ENCODE results near the gene PTGES3L. TPM values are rescaled to one million over a fixed set of nuclear protein-coding genes. Genes with fewer than 3 reads are reported as not detected.

The PTGES3L gene
- polyA plus RNA-seq, 1 of the 3 experiments (the other 2 are of a cell fraction): 1.4 TPM

- H3K36me3 ChIP-seq (replicated peaks in 1 of 2; ENCODE audit: control insufficient read depth in 1 of 2, insufficient read depth in 2 of 2, low read length in 1 of 2): no peaks in the 10 kb centered on the region
- no peaks in the 10 kb centered on the region for H4K20me1 ChIP-seq (ENCODE audit: insufficient read depth)
- ChIA-PET POLR2A (no interaction called here), CTCF (interaction anchor here (0.8 kb wide), 1 partner anchor 15 kb away, joined by 3 read pairs; no protein-coding TSS in a partner anchor)
- no peak overlapping the region for H3K9ac ChIP-seq
- no peaks in the 10 kb centered on the region for H3K9me3 ChIP-seq
- H3K4me1 ChIP-seq (ENCODE audit: control insufficient read depth in 1 of 2, insufficient read depth in 2 of 2, low read depth in 1 of 2, low read length in 1 of 2): peaks cover 0 to 5% of the 10 kb centered on the region in 2 experiments; a peak in 1 of 4 replicates
- no peaks in the 10 kb centered on the region for H3K79me2 ChIP-seq (ENCODE audit: insufficient read depth)
- H2AFZ ChIP-seq (ENCODE audit: low read depth): no peak overlapping the region
- no peak overlapping the region for H3K4me2 ChIP-seq
- WGBS (ENCODE audit: low lambda C conversion rate): 84% methylated on average over 8 of the region's 9 CpGs
- H3K4me3 ChIP-seq (ENCODE audit: low read depth in 2 of 2, low read length in 1 of 2): no peak overlapping the region
- TF ChIP-seq PBX3 (IDR thresholded peaks at IDR 0.05) (no peak), USF1 (IDR thresholded peaks at IDR 0.05; ENCODE audit: borderline replicate concordance, low read depth) (no peak), GATA2 (CRISPR knock-in tag; IDR thresholded peaks at IDR 0.05) (no peak), FOXJ3 (CRISPR knock-in tag; IDR thresholded peaks at IDR 0.05) (no peak), EP300 (IDR thresholded peaks at IDR 0.05; ENCODE audit: borderline replicate concordance in 1 of 2, low read depth in 1 of 2, low read length in 1 of 2) (no peak)
- no peaks in the 10 kb centered on the region for H3K27me3 ChIP-seq (ENCODE audit: insufficient read depth)
- H3K27ac ChIP-seq (ENCODE audit: low read depth in 2 of 2, low read length in 1 of 2): no peak overlapping the region
- DNase-seq: no peak
- peaks cover 6% of the 10 kb centered on the region for H3F3A ChIP-seq (replicated peaks; ENCODE audit: insufficient read depth)
- no peaks in the 10 kb centered on the region for H3K9me2 ChIP-seq
These were observed 47.5 kb upstream of the PTGES3L start for GRCh38 chr17:43027091-43028032.

GRCh38 chr17:43026595-43026994 is 46.7 kb upstream of the PTGES3L start:
- ChIA-PET POLR2A (no interaction called here), CTCF (interaction anchor here (1.4 kb wide), 1 partner anchor 15 kb away, joined by 3 read pairs; no protein-coding TSS in a partner anchor)
- WGBS (ENCODE audit: low lambda C conversion rate): 89% methylated on average over 5 of the region's 5 CpGs
- H3F3A ChIP-seq (replicated peaks; ENCODE audit: insufficient read depth): peaks cover 6% of the 10 kb centered on the region
- H3K27me3 ChIP-seq (ENCODE audit: insufficient read depth): no peaks in the 10 kb centered on the region
- no peak overlapping the region for H3K4me3 ChIP-seq (ENCODE audit: low read depth in 2 of 2, low read length in 1 of 2)
- H4K20me1 ChIP-seq (ENCODE audit: insufficient read depth): no peaks in the 10 kb centered on the region
- H3K27ac ChIP-seq (ENCODE audit: low read depth in 2 of 2, low read length in 1 of 2): no peak overlapping the region
- H3K4me2 ChIP-seq: no peak overlapping the region
- no peak for TF ChIP-seq NRF1 (IDR thresholded peaks at IDR 0.05; ENCODE audit: low read depth, low read length)
- TF ChIP-seq EP300 (IDR thresholded peaks at IDR 0.05; ENCODE audit: borderline replicate concordance in 1 of 2, low read depth in 1 of 2, low read length in 1 of 2): no peak
- TF ChIP-seq MEF2A (IDR thresholded peaks at IDR 0.05; ENCODE audit: borderline replicate concordance, low read depth): no peak
- TF ChIP-seq SIN3A (IDR thresholded peaks at IDR 0.05; ENCODE audit: borderline replicate concordance, low read depth, low read length): no peak
- no peak for TF ChIP-seq USF2 (IDR thresholded peaks at IDR 0.05; ENCODE audit: borderline replicate concordance, low read depth, low read length)
- TF ChIP-seq RAD21 (IDR thresholded peaks at IDR 0.05; ENCODE audit: low read length): no peak
- TF ChIP-seq REST (IDR thresholded peaks at IDR 0.05; ENCODE audit: low read depth, low read length): no peak
- no peak for TF ChIP-seq FOSL2 (IDR thresholded peaks at IDR 0.05; ENCODE audit: borderline replicate concordance, low read depth)
- TF ChIP-seq PBX3 (IDR thresholded peaks at IDR 0.05): no peak
- TF ChIP-seq GABPA (IDR thresholded peaks at IDR 0.05; ENCODE audit: low read depth): no peak
- no peak for TF ChIP-seq TAF1 (IDR thresholded peaks at IDR 0.05; ENCODE audit: borderline replicate concordance, low read depth, low read length)
- TF ChIP-seq YY1 (IDR thresholded peaks at IDR 0.05; ENCODE audit: low read depth): no peak
- no peak for TF ChIP-seq MXI1 (IDR thresholded peaks at IDR 0.05; ENCODE audit: low read depth, low read length)
- H2AFZ ChIP-seq (ENCODE audit: low read depth): no peak overlapping the region
- H3K4me1 ChIP-seq (ENCODE audit: control insufficient read depth in 1 of 2, insufficient read depth in 2 of 2, low read depth in 1 of 2, low read length in 1 of 2): peaks cover 0 to 5% of the 10 kb centered on the region in 2 experiments; a peak in 1 of 4 replicates
- DNase-seq: no peak
- H3K9ac ChIP-seq: no peak overlapping the region
- H3K9me3 ChIP-seq: no peaks in the 10 kb centered on the region
- H3K9me2 ChIP-seq: no peaks in the 10 kb centered on the region
- H3K79me2 ChIP-seq (ENCODE audit: insufficient read depth): peaks cover 5% of the 10 kb centered on the region; the same call in 1 of the 2 replicates
- H3K36me3 ChIP-seq (replicated peaks in 1 of 2; ENCODE audit: control insufficient read depth in 1 of 2, insufficient read depth in 2 of 2, low read length in 1 of 2): no peaks in the 10 kb centered on the region
